ENCODE data around the gene TTLL7.

Gene TTLL7

GRCh38 chr1:84025966-84026365 is 27.0 kb upstream of the TTLL7 start:
- H3K9ac ChIP-seq (ENCODE audit: low read length): no peak overlapping the region
- no peaks in the 10 kb centered on the region for H3K9me2 ChIP-seq (ENCODE audit: low read depth, low read length)
- no peak overlapping the region for H3K4me2 ChIP-seq (ENCODE audit: low read length)
- no peak overlapping the region for H2AFZ ChIP-seq (ENCODE audit: low read length)
- no peaks in the 10 kb centered on the region; the same call in 1 of the 2 replicates for H3K9me3 ChIP-seq (ENCODE audit: low read length)
- no peak for TF ChIP-seq CTCF (IDR thresholded peaks at IDR 0.05; ENCODE audit: low read length)
- TF ChIP-seq EZH2 (IDR thresholded peaks at IDR 0.05; ENCODE audit: borderline replicate concordance, low read length): no peak
- no peaks in the 10 kb centered on the region for H4K20me1 ChIP-seq (ENCODE audit: insufficient read depth, low read length)
- H3K36me3 ChIP-seq (ENCODE audit: insufficient read depth, low read length): no peaks in the 10 kb centered on the region
- H3K79me2 ChIP-seq (ENCODE audit: insufficient read depth, low read length): no peaks in the 10 kb centered on the region
- H3F3A ChIP-seq (ENCODE audit: insufficient read depth, low read length): no peaks in the 10 kb centered on the region
- H3K27ac ChIP-seq (ENCODE audit: low read depth, low read length, poor library complexity, severe bottlenecking): no peak overlapping the region
- H3K4me1 ChIP-seq (ENCODE audit: insufficient read depth, low read length, severe bottlenecking): no peaks in the 10 kb centered on the region
- H3K4me3 ChIP-seq (ENCODE audit: low read depth, low read length, poor library complexity, severe bottlenecking): no peak overlapping the region
- H3K27me3 ChIP-seq (ENCODE audit: insufficient read depth, low read length): no peaks in the 10 kb centered on the region

DNA sequence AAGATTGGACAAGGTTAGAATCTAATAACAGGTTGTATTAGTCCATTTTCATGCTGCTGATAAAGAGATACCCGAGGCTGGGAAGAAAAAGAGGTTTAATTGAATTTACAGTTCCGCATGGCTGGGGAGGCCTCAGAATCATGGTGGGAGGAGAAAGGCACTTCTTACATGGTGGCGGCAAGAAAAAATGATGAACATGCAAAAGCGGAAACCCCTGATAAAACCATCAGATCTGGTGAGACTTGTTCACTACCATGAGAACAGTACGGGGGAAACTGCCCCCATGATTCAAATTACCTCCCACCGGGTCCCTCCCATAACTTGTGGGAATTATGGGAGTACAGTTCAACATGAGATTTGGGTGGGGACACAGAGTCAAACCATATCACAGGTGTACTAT is 22.9 kb upstream of the TTLL7 start:
- Histone ChIP-seq H3K9me2 (ENCODE audit: low read depth, low read length) (no peaks in the 10 kb centered on the region), H3K36me3 (ENCODE audit: insufficient read depth, low read length) (no peaks in the 10 kb centered on the region), H3K9ac (ENCODE audit: low read length) (no peak overlapping the region), H3K27ac (ENCODE audit: low read depth, low read length, poor library complexity, severe bottlenecking) (no peak overlapping the region), H3F3A (ENCODE audit: insufficient read depth, low read length) (no peaks in the 10 kb centered on the region), H3K79me2 (ENCODE audit: insufficient read depth, low read length) (no peaks in the 10 kb centered on the region), H3K4me3 (ENCODE audit: low read depth, low read length, poor library complexity, severe bottlenecking) (no peak overlapping the region), H3K27me3 (ENCODE audit: insufficient read depth, low read length) (no peaks in the 10 kb centered on the region), H4K20me1 (ENCODE audit: insufficient read depth, low read length) (no peaks in the 10 kb centered on the region), H3K4me2 (ENCODE audit: low read length) (no peak overlapping the region), H3K4me1 (ENCODE audit: insufficient read depth, low read length, severe bottlenecking) (no peaks in the 10 kb centered on the region), H2AFZ (ENCODE audit: low read length) (no peak overlapping the region), H3K9me3 (ENCODE audit: low read length) (no peaks in the 10 kb centered on the region; the same call in 1 of the 2 replicates)
- TF ChIP-seq EZH2 (IDR thresholded peaks at IDR 0.05; ENCODE audit: borderline replicate concordance, low read length): no peak
- TF ChIP-seq CTCF (IDR thresholded peaks at IDR 0.05; ENCODE audit: low read length): no peak

DNA sequence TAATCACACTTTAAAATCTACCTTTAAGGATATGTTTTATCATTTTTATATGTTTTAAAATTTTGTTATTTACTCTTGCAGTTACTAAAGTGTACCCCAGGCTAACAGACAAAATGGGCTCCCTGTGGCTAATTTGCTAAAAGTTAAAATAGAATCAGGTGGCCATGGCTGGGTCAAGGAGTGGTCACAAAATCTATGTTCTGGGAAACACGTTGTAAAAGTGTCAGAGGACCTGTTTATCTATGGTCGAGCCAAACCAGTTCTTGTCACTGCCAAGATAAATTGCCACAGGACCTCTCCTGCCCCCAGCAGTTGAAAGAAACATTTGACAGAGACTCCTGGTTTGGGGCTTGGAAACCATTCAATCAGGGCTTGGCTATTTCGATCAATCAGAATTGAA is 21.2 kb upstream of the TTLL7 start:
- Histone ChIP-seq H3K9me2 (ENCODE audit: low read depth, low read length) (no peaks in the 10 kb centered on the region), H3K9me3 (ENCODE audit: low read length) (no peaks in the 10 kb centered on the region; the same call in 1 of the 2 replicates), H4K20me1 (ENCODE audit: insufficient read depth, low read length) (no peaks in the 10 kb centered on the region), H3K9ac (ENCODE audit: low read length) (no peak overlapping the region), H2AFZ (ENCODE audit: low read length) (no peak overlapping the region), H3K4me3 (ENCODE audit: low read depth, low read length, poor library complexity, severe bottlenecking) (no peak overlapping the region), H3K27ac (ENCODE audit: low read depth, low read length, poor library complexity, severe bottlenecking) (no peak overlapping the region), H3K27me3 (ENCODE audit: insufficient read depth, low read length) (no peaks in the 10 kb centered on the region), H3F3A (ENCODE audit: insufficient read depth, low read length) (no peaks in the 10 kb centered on the region), H3K4me1 (ENCODE audit: insufficient read depth, low read length, severe bottlenecking) (no peaks in the 10 kb centered on the region), H3K4me2 (ENCODE audit: low read length) (no peak overlapping the region), H3K36me3 (ENCODE audit: insufficient read depth, low read length) (no peaks in the 10 kb centered on the region), H3K79me2 (ENCODE audit: insufficient read depth, low read length) (no peaks in the 10 kb centered on the region)
- TF ChIP-seq CTCF (IDR thresholded peaks at IDR 0.05; ENCODE audit: low read length): no peak
- TF ChIP-seq EZH2 (IDR thresholded peaks at IDR 0.05; ENCODE audit: borderline replicate concordance, low read length): no peak
